ENCODE data around the gene MLLT3.
A peak's percentile ranks its signal among the peaks of the same experiment; 100 is the strongest.

Gene MLLT3

DNA sequence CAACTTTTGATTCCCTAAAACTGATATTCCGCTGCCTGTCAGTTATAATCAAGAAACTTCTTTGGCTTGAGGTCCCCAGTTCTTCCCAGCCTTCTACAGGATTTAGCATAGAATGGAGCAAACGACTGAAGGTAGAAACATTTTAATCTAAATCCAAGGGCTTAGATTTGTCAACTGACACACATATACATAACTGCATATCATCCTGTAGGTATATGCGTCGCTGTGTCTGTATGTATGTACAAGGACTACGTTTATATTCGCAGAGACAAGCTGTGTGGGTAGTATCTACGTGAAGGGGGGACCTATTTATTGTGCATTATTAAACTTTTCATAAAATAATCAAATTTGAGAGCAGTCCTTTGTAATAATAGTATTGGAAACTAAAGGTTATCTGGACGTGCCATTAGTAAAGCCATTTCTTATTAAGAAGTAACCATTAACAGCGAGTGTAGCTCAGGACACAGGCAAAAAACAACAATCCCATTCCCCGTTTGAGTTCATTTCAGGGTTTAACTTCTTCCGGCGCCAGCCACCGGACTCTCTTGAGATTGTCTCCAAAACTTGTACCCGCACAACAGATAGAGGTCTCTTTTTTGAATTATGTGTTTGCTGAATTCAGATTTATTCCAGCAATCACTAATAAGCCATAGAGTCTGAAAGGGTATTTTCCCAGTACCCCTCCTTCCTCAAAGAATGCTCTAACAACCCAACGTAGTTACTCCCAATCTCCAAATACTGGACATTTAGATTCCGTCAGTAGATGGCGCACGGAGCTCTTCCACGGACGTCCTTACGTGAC, 2.1 kb upstream of the MLLT3 start:
- TF ChIP-seq, protein P1, sequence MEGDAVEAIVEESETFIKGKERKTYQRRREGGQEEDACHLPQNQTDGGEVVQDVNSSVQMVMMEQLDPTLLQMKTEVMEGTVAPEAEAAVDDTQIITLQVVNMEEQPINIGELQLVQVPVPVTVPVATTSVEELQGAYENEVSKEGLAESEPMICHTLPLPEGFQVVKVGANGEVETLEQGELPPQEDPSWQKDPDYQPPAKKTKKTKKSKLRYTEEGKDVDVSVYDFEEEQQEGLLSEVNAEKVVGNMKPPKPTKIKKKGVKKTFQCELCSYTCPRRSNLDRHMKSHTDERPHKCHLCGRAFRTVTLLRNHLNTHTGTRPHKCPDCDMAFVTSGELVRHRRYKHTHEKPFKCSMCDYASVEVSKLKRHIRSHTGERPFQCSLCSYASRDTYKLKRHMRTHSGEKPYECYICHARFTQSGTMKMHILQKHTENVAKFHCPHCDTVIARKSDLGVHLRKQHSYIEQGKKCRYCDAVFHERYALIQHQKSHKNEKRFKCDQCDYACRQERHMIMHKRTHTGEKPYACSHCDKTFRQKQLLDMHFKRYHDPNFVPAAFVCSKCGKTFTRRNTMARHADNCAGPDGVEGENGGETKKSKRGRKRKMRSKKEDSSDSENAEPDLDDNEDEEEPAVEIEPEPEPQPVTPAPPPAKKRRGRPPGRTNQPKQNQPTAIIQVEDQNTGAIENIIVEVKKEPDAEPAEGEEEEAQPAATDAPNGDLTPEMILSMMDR (IDR thresholded peaks at IDR 0.05; ENCODE audit: low read depth, low read length) = peak; percentile 59
- Histone ChIP-seq H3K27me3 (ENCODE audit: insufficient read depth, low read depth, severe bottlenecking) (peaks cover 67% of the 10 kb centered on the region), H3K27ac (no peak overlapping the region), H3K36me3 (no peaks in the 10 kb centered on the region), H3K9me3 (ENCODE audit: severe bottlenecking) (no peaks in the 10 kb centered on the region), H3K4me3 (ENCODE audit: low read depth, low read length) (no peak overlapping the region)
- DNase-seq = peak; percentile 47

DNA sequence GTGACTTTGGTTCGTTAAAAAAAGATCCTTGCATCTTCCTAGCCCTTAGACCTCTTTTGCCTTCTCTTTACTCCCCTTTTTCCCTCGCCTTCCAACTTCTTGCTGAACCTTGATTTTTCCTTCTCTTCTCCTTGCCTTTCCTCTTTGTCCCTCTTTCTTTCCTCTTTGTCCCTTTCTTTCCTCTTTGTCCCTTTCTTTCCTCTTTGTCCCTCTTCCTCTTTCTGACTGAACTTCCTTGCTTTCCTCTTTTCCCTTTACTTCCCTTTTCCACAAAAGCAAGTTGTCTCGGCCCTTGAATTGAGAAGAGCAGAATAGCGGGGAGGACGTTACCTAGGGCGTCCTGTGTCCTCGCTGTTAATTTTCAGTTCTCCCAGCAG, 1.4 kb upstream of the MLLT3 start:
- Histone ChIP-seq H3K4me3 (ENCODE audit: low read depth, low read length) (no peak overlapping the region), H3K36me3 (no peaks in the 10 kb centered on the region), H3K9me3 (ENCODE audit: severe bottlenecking) (no peaks in the 10 kb centered on the region), H3K27me3 (ENCODE audit: insufficient read depth, low read depth, severe bottlenecking) (peaks cover 72% of the 10 kb centered on the region), H3K27ac (no peak overlapping the region)
- TF ChIP-seq, protein P1 (IDR thresholded peaks at IDR 0.05; ENCODE audit: low read depth, low read length) = no peak
- no peak for DNase-seq

DNA sequence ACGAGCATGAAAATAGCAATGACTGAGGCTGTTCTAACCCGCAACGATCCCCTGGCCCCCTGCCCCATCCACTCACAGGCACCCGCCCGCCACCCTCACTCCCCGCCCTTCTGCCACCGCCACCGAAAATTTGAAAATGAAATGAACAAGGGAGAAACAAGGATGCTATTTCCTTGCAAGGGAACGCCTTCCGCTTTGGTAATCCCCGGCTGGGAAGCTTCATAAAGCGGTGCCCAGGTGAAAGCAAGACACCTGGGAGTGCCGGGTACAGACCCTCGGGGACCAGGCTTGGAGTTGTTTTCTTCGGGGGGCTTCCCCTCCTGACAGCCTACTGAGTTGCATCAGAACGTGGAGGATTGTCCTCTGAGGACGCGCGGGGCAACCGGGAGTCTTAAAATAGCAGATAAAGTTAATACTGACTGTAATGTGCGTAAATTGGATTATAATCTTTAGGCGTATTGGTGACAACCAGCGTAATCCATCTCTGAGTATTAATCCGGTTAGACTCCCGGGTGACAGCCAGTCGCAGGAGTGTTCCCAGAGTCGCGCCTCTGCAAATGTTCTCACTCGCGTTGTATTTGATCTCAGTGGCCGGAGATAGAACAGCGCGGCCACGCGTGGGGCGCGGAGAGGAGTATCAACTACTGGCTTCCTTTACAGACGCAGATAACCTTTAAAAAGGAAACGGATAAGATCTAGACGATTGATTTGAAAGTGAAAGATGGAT, 885 bp upstream of the MLLT3 start:
- TF ChIP-seq, protein P1 (IDR thresholded peaks at IDR 0.05; ENCODE audit: low read depth, low read length) = no peak
- H3K27ac ChIP-seq = no peak overlapping the region
- H3K27me3 ChIP-seq (ENCODE audit: insufficient read depth, low read depth, severe bottlenecking) = peaks cover 75% of the 10 kb centered on the region
- no peaks in the 10 kb centered on the region for H3K36me3 ChIP-seq
- H3K9me3 ChIP-seq (ENCODE audit: severe bottlenecking) = no peaks in the 10 kb centered on the region
- peak overlapping the region; percentile 59 for H3K4me3 ChIP-seq (ENCODE audit: low read depth, low read length)
- peak; percentile 60 for DNase-seq

DNA sequence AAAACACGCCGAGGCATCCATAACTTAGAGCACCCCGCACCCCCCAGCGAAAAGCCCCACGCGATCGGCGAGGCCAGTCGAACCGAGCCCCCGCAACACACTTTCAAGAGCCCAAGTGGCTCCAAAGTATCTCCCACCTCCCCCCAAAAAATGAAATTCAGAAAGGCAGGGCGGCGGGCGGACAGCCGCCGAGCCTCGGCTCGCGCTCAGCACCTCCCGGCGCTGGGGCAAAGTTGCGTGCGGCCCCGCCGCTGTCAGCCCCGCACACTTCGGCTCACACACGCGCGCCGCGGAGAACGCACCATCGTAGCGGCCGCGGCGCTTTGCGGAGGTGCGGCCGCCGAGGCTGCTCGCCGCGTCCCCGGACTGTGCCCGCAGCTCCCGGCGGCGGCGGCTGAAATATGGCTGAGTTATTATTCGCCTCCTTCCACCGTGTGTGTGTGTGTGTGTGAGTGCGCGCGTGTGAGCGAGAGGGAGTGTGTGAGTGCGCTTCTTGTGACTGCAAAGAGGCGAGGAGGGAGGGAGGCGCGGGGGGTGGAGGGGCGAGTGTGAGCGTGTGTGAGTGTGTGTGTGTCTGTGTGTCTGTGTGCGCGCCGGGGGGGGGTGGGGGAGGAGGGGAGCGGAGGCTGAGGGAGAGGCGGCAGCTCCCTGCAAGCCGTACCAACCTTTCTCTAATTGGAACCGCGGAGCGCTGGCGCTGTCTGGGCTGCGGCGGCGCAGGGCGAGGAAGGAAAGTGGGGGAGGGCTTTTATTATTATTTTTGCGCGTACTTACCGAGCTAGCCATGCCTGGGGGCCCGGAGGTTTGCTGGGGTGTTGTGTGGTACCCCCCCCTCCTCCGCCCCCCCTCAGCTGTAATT, 599 bp downstream of the MLLT3 start:
- peaks cover 75% of the 10 kb centered on the region for H3K27me3 ChIP-seq (ENCODE audit: insufficient read depth, low read depth, severe bottlenecking)

More for the DNA sequence above, 599 bp downstream of the MLLT3 start:
- no peak overlapping the region for H3K27ac ChIP-seq
- H3K36me3 ChIP-seq = no peaks in the 10 kb centered on the region
- peak overlapping the region; percentile 59 for H3K4me3 ChIP-seq (ENCODE audit: low read depth, low read length)
- no peaks in the 10 kb centered on the region for H3K9me3 ChIP-seq (ENCODE audit: severe bottlenecking)
- TF ChIP-seq, protein P1 (IDR thresholded peaks at IDR 0.05; ENCODE audit: low read depth, low read length) = no peak
- peak; percentile 28 for DNase-seq

Measured in WERI-Rb-1 (cell line).